ENCODE measurements around the gene VAV3. TPM values are rescaled to one million over a fixed set of nuclear protein-coding genes. Genes with fewer than 3 reads are reported as not detected.

VAV3 gene
- total and polyA plus RNA-seq, 2 of the 13 experiments (the other 11 are each of a cell fraction or from before 2014, with no cell fraction given), result 15.9 to 29.8 TPM

- Histone ChIP-seq H3K36me3 (replicated peaks in 1 of 2; ENCODE audit: control insufficient read depth in 1 of 2, insufficient read depth in 2 of 2, low read length in 2 of 2) (no peaks in the 10 kb centered on the region), H4K20me1 (ENCODE audit: insufficient read depth, low read length) (no peaks in the 10 kb centered on the region), H3K79me2 (ENCODE audit: insufficient read depth, low read length) (no peaks in the 10 kb centered on the region), H3K4me3 (replicated peaks in 1 of 3; ENCODE audit: insufficient read depth in 1 of 3, low read depth in 2 of 3, low read length in 3 of 3) (no peak overlapping the region), H3K9me3 (ENCODE audit: low read length) (no peaks in the 10 kb centered on the region), H3K9ac (ENCODE audit: insufficient read depth, low read depth, low read length) (no peak overlapping the region), H3K27ac (ENCODE audit: extremely low read length, insufficient read depth, low read length) (no peak overlapping the region), H3K27me3 (ENCODE audit: control insufficient read depth in 1 of 2, insufficient read depth in 2 of 2, low read length in 2 of 2) (no peaks in the 10 kb centered on the region), H3K4me2 (ENCODE audit: low read depth, low read length) (no peak overlapping the region), H3K4me1 (ENCODE audit: insufficient read depth, low read length) (no peaks in the 10 kb centered on the region), H2AFZ (ENCODE audit: low read length) (no peak overlapping the region)
- BruUV-seq (replicated peaks), result no TSS peak
- WGBS (ENCODE audit: low lambda C conversion rate), result 75% methylated on average over 3 of the region's 3 CpGs
- FAIRE-seq (no peak), DNase-seq (ENCODE audit: low spot score) (no peak), ATAC-seq (no peak)
- ChIA-PET POLR2A (no interaction called here), CTCF (ENCODE audit: low intra/inter-chr PET ratio, low total read pairs) (no interaction called here)
- TF ChIP-seq FOXK2 (IDR thresholded peaks at IDR 0.05) (no peak), ZBTB1 (CRISPR knock-in tag; IDR thresholded peaks at IDR 0.05; ENCODE audit: borderline replicate concordance) (no peak), GLMP (CRISPR knock-in tag; IDR thresholded peaks at IDR 0.05; ENCODE audit: borderline replicate concordance) (no peak), ELK4 (CRISPR knock-in tag; IDR thresholded peaks at IDR 0.05; ENCODE audit: borderline replicate concordance) (no peak), ZNF224 (CRISPR knock-in tag; IDR thresholded peaks at IDR 0.05) (no peak), CSRNP1 (CRISPR knock-in tag; IDR thresholded peaks at IDR 0.05) (no peak), DMAP1 (CRISPR knock-in tag; IDR thresholded peaks at IDR 0.05) (no peak), KDM5A (IDR thresholded peaks at IDR 0.05; ENCODE audit: borderline replicate concordance, low read length) (no peak), ATF5 (CRISPR knock-in tag; IDR thresholded peaks at IDR 0.05; ENCODE audit: low read depth) (no peak), ZNF782 (CRISPR knock-in tag; IDR thresholded peaks at IDR 0.05; ENCODE audit: borderline replicate concordance) (no peak), MYPOP (CRISPR knock-in tag; IDR thresholded peaks at IDR 0.05) (no peak)
- in situ Hi-C loops (cut with HindIII; ENCODE audit: extremely low pct_ligation_motif_present, low pct_unique_long_range_greater_than_20kb) (no loop called here), intact Hi-C loops (cut with micrococcal nuclease; ENCODE audit: unreplicated experiment) (no loop called here)
Observed at GRCh38 chr1:107548276-107548675, 416.7 kb downstream of the VAV3 start.
